Esophagus muscularis mucosa (tissue), 4 donors: ENCODE measurements around the gene GALNT13. TPM values are rescaled to one million over a fixed set of nuclear protein-coding genes. Genes with fewer than 3 reads are reported as not detected.

Experiments
- DNase-seq: peaks from one replicate; pipeline ENCODE4 v3.0.0-alpha.2; 2017; ENCODE audit errors: extremely low spot score
- H3K27ac ChIP-seq, 4 donors: fragments of 200-600 bp; sonication (generic); replicated peaks in 1 of 4; 1 replicate in 3 of 4; 2 replicates in 1 of 4; pipeline ENCODE4 v1.5.1; 2016 to 2019; ENCODE audit warnings: mild to moderate bottlenecking in 1 of 4
- H3K27me3 ChIP-seq, 4 donors: fragments of 200-600 bp; sonication (generic); one replicate each; pipeline versions ENCODE4 v1.5.1 to v1.6.0; 2016 to 2019
- H3K36me3 ChIP-seq, 4 donors: fragments of 200-600 bp; sonication (generic); one replicate each; pipeline ENCODE4 v1.5.1; 2016 to 2019
- H3K4me1 ChIP-seq, 4 donors: fragments of 200-600 bp; sonication (generic); one replicate each; pipeline ENCODE4 v1.5.1; 2016 to 2019
- H3K4me3 ChIP-seq, 4 donors: fragments of 200-600 bp; sonication (generic); 1 replicate in 2 of 4; 2 replicates in 2 of 4; pipeline ENCODE4 v1.5.1; 2016 to 2019; ENCODE audit warnings: mild to moderate bottlenecking in 4 of 4, moderate library complexity in 1 of 4
- H3K9me3 ChIP-seq, 4 donors: fragments of 200-600 bp; sonication (generic); 1 replicate in 3 of 4; 2 replicates in 1 of 4; pipeline ENCODE4 v1.5.1; 2016 to 2019
- EP300 ChIP-seq: sonication (generic); formaldehyde crosslinking; IDR thresholded peaks from one replicate; pipeline ENCODE4 v1.6.1; 2017; ENCODE audit warnings: antibody characterized with exemption
- POLR2A ChIP-seq: fragments of 450-650 bp; IDR thresholded peaks from one replicate; pipeline ENCODE4 v1.6.1; 2017; ENCODE audit warnings: antibody characterized with exemption, moderate library complexity, mild to moderate bottlenecking, low read depth
- POLR2AphosphoS5 ChIP-seq, 2 donors: sonication (generic); formaldehyde crosslinking; IDR thresholded peaks; one replicate each; pipeline ENCODE4 v1.6.1; 2017; ENCODE audit warnings: antibody characterized with exemption in 2 of 2
- WGBS: methylation state at CpG from one replicate; pipeline ENCODE4 v1.1.5; 2018; 5-methylcytosine and 5-hydroxymethylcytosine counted together
- intact Hi-C: fragments of 100-400 bp; cut with DNase I; formaldehyde crosslinking; loops from one replicate; pipeline ENCODE4 v1.15.1; 2023
- total RNA-seq, 4 donors: library from RNA; depleted of rRNA; stranded (reverse); fragments of >200 nt; gene quantifications; one replicate each; pipeline versions ENCODE4 v1.1.0 to v1.2.1, GENCODE V29; 2016
- TF ChIP-seq, protein P1 (sequence below), 3 experiments: fragments of 200-600 bp in 2 of 3; fragments of 450-650 bp in 1 of 3; sonication (generic) in 2 of 3; IDR thresholded peaks; one replicate each; pipeline ENCODE4 v1.5.1; 2017 to 2019; ENCODE audit warnings: antibody characterized with exemption in 3 of 3, mild to moderate bottlenecking in 2 of 3, moderate library complexity in 1 of 3

Gene GALNT13
- total RNA-seq, 4 donors from 2014 or later: 0.34 to 0.50 (median 0.40) TPM

DNA sequence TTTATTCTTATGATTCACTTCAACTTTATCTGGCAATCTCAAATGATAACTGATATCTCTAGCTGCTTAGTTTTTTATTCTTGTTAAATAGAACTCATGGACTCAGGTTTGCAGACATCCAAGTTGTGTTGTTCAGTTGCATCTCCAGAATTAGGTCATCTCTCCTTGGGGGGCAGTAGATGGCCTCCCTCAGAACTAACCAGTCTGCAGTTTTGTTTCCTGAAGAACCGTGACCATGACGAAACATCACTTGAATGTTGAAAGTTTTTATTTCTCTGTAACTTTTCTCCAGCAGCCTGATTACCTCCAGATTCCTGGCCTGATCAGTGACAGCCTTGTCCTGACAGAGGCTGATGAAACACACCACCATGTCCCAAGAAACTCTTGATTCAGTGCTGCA is 321.5 kb downstream of the GALNT13 start:
- Histone ChIP-seq H3K27me3 (no peaks in the 10 kb centered on the region), H3K4me3 (no peak overlapping the region), H3K36me3 (no peaks in the 10 kb centered on the region), H3K9me3 (no peaks in the 10 kb centered on the region), H3K4me1 (no peaks in the 10 kb centered on the region), H3K27ac (no peak overlapping the region)
- 52% methylated on average over 2 of the region's 2 CpGs for WGBS
- no peak for DNase-seq
- TF ChIP-seq, protein P1, sequence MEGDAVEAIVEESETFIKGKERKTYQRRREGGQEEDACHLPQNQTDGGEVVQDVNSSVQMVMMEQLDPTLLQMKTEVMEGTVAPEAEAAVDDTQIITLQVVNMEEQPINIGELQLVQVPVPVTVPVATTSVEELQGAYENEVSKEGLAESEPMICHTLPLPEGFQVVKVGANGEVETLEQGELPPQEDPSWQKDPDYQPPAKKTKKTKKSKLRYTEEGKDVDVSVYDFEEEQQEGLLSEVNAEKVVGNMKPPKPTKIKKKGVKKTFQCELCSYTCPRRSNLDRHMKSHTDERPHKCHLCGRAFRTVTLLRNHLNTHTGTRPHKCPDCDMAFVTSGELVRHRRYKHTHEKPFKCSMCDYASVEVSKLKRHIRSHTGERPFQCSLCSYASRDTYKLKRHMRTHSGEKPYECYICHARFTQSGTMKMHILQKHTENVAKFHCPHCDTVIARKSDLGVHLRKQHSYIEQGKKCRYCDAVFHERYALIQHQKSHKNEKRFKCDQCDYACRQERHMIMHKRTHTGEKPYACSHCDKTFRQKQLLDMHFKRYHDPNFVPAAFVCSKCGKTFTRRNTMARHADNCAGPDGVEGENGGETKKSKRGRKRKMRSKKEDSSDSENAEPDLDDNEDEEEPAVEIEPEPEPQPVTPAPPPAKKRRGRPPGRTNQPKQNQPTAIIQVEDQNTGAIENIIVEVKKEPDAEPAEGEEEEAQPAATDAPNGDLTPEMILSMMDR (IDR thresholded peaks at IDR 0.05): no peak
- TF ChIP-seq EP300: no peak
- intact Hi-C loops: no loop called here

DNA sequence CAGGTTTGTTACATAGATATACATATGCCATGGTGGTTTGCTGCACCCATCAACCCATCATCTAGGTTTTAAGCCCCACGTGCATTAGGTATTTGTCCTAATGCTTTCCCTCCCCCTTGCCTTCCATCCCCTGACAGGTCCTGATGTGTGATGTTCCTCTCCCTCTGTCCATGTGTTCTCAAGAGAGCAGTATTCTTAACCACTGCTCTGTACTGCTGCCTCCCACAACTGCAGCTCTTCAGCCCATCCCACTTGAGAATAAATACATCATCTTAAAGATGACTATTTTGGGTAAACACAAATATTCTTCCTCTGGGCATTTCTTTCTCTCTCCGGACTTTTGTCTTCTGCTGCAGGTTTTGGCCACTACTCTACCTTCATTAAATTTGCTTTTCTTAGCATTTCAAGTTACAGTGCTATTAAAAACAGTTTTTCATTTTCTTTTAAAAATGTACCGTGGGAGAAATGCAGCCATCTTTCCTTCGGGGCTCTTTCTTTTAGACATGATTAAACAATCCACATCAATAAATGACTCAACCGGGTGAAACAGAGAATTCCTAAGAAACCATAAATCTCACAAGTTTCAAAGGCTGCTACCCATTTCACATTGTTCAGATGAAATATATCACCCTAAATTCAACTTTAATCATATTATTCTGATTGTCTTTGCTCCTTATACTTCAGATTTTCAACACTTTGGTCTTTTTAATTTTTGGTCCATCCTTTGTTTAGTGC is 323.4 kb downstream of the GALNT13 start:
- H3K4me1 ChIP-seq: no peaks in the 10 kb centered on the region
- no peak for DNase-seq
- WGBS: 51% methylated on average over 5 of the region's 5 CpGs
- H3K36me3 ChIP-seq: no peaks in the 10 kb centered on the region
- H3K9me3 ChIP-seq: no peaks in the 10 kb centered on the region
- no peak overlapping the region for H3K27ac ChIP-seq
- H3K4me3 ChIP-seq: no peak overlapping the region
- no peak for TF ChIP-seq EP300
- TF ChIP-seq, protein P1 (IDR thresholded peaks at IDR 0.05): no peak
- TF ChIP-seq POLR2A: no peak
- TF ChIP-seq POLR2AphosphoS5 (IDR thresholded peaks at IDR 0.05): no peak
- H3K27me3 ChIP-seq: no peaks in the 10 kb centered on the region
- intact Hi-C loops: no loop called here

DNA sequence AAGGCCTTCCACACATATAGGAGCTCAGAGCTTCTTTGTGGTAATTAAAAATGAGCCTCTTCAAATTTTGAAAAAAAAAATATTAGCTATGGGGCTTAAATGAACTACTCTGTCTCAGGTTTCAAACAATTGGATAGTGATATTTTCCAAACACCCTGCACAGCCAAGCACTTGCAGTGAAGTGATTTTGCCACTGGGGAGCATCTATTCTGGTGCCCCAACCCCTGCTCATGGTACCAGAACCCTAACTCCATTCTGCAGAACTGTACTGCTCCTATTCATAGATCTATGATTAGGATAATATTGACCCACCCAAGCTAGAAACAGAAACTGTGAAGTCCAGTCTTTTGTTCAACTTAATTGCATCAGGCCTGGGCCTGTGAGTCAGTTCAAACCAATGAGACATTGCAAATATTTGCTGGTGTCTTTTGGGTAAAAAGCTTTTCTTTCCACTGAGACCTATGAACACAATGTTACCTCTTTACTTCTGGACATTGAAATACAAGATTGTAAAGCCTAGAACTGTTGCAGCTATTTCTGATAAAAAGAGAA is 324.0 kb downstream of the GALNT13 start:
- TF ChIP-seq POLR2AphosphoS5 (IDR thresholded peaks at IDR 0.05) (no peak), EP300 (no peak), POLR2A (no peak)
- TF ChIP-seq, protein P1 (IDR thresholded peaks at IDR 0.05): no peak
- Histone ChIP-seq H3K27ac (no peak overlapping the region), H3K4me1 (no peaks in the 10 kb centered on the region), H3K36me3 (no peaks in the 10 kb centered on the region), H3K27me3 (no peaks in the 10 kb centered on the region), H3K9me3 (no peaks in the 10 kb centered on the region), H3K4me3 (no peak overlapping the region)
- no peak for DNase-seq
- intact Hi-C loops: no loop called here

DNA sequence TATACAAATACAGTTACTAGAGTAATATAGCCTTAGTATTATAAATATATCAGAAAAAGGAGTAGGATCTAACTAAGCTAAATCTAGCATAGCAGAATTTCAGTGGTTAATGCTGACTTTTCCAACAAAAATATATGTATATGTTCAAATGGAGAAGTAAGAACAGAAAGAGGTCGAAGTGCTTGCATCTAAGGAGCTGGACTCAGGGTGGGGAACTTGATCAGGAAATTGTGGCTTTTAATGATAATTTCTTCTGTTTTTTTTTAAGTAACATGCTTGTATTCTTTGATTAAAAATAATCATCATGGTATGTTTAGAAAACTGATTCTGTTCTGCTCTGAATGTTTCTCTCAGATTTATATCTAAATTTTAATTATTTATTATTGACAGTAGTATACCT is 327.1 kb downstream of the GALNT13 start:
- no peaks in the 10 kb centered on the region for H3K27me3 ChIP-seq
- H3K4me3 ChIP-seq: no peak overlapping the region
- H3K9me3 ChIP-seq: no peaks in the 10 kb centered on the region
- no peak for TF ChIP-seq POLR2AphosphoS5 (IDR thresholded peaks at IDR 0.05)
- TF ChIP-seq POLR2A: no peak
- TF ChIP-seq, protein P1 (IDR thresholded peaks at IDR 0.05): no peak
- TF ChIP-seq EP300: no peak
- WGBS: 67% methylated on average over 1 of the region's 1 CpG
- intact Hi-C loops: no loop called here
- DNase-seq: no peak
- no peaks in the 10 kb centered on the region for H3K4me1 ChIP-seq
- H3K27ac ChIP-seq: no peak overlapping the region
- H3K36me3 ChIP-seq: no peaks in the 10 kb centered on the region

DNA sequence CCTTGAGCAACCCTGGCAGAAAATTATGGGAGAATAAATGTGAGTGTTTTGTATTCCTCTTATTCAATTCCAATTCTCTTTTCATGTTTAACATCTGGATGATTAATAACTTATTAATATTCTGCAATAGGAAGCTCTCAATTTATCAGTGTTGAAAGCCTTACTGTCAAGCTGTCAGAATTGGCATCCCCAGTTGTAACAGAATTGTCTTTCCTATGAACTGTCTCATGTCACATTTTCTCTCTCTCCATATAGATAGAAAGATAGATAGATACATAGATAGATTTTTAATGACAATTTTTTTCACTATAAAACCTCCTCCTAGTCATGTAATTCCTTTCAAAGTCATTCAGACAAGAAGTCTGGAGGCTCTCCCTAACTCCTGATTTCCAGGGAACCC is 331.5 kb downstream of the GALNT13 start:
- Histone ChIP-seq H3K4me3 (no peak overlapping the region), H3K27me3 (no peaks in the 10 kb centered on the region), H3K27ac (no peak overlapping the region), H3K4me1 (no peaks in the 10 kb centered on the region), H3K9me3 (no peaks in the 10 kb centered on the region), H3K36me3 (no peaks in the 10 kb centered on the region)
- intact Hi-C loops: no loop called here
- DNase-seq: no peak
- no peak for TF ChIP-seq POLR2A
- TF ChIP-seq POLR2AphosphoS5 (IDR thresholded peaks at IDR 0.05): no peak
- TF ChIP-seq EP300: no peak
- TF ChIP-seq, protein P1 (IDR thresholded peaks at IDR 0.05): no peak
